GM12864 (cell line): ENCODE measurements around the gene SPPL3.
"Not testable (repeated sequence)": the region's sequence is repeated elsewhere in the genome, so short reads cannot be mapped to it uniquely, and the experiment has no call there.

Experiments
- DNase-seq: peaks from one replicate; pipeline ENCODE4 v3.0.0-alpha.2; 2011; ENCODE audit warnings: low read depth
- H3K4me3 ChIP-seq: 2 replicates; pipeline ENCODE4 v1.5.1; 2011; ENCODE audit warnings: mild to moderate bottlenecking, low read depth, low read length, control low read depth
- CTCF ChIP-seq: IDR thresholded peaks from 2 replicates; pipeline ENCODE4 v1.5.1; 2011; ENCODE audit warnings: low read depth, mild to moderate bottlenecking, moderate library complexity, low read length, control low read depth, inconsistent platforms; ENCODE audit errors: missing control alignments

The SPPL3 gene

GRCh38 chr12:120799243-120800045, 104.7 kb downstream of the SPPL3 start:
- TF ChIP-seq CTCF: no peak
- DNase-seq: no peak
- no peak overlapping the region for H3K4me3 ChIP-seq

GRCh38 chr12:120798696-120799095, 105.5 kb downstream of the SPPL3 start:
- no peak overlapping the region; the same call in 1 of the 2 replicates for H3K4me3 ChIP-seq
- TF ChIP-seq CTCF: no peak
- no peak for DNase-seq

GRCh38 chr12:120797677-120798642, 106.2 kb downstream of the SPPL3 start:
- TF ChIP-seq CTCF: no peak
- H3K4me3 ChIP-seq: no peak overlapping the region; the same call in 1 of the 2 replicates
- no peak for DNase-seq

- DNase-seq: no peak
- TF ChIP-seq CTCF: no peak
- no peak overlapping the region for H3K4me3 ChIP-seq
Measured at GRCh38 chr12:120795441-120796178, 108.5 kb downstream of the SPPL3 start.

GRCh38 chr12:120793357-120793756, 110.8 kb downstream of the SPPL3 start:
- H3K4me3 ChIP-seq: no peak overlapping the region
- no peak for DNase-seq
- TF ChIP-seq CTCF: no peak

GRCh38 chr12:120792456-120792855, 111.7 kb downstream of the SPPL3 start:
- not testable (repeated sequence) for H3K4me3 ChIP-seq, DNase-seq
